ENCODE results near the gene FBLN5.

Gene FBLN5

GRCh38 chr14:91947475-91948184 is at the start of gene FBLN5:
Gene FBLN5, minus strand, starts transcription at chr14:91947694. Its CDS starts 465 bp downstream, at chr14:91947229.
- no peak for DNase-seq

- no peak for DNase-seq
Measured at GRCh38 chr14:91996948-91997371, 49.5 kb upstream of the FBLN5 start.

- no peak for DNase-seq
Measured at GRCh38 chr14:91987192-91987591, 39.7 kb upstream of the FBLN5 start.

DNA sequence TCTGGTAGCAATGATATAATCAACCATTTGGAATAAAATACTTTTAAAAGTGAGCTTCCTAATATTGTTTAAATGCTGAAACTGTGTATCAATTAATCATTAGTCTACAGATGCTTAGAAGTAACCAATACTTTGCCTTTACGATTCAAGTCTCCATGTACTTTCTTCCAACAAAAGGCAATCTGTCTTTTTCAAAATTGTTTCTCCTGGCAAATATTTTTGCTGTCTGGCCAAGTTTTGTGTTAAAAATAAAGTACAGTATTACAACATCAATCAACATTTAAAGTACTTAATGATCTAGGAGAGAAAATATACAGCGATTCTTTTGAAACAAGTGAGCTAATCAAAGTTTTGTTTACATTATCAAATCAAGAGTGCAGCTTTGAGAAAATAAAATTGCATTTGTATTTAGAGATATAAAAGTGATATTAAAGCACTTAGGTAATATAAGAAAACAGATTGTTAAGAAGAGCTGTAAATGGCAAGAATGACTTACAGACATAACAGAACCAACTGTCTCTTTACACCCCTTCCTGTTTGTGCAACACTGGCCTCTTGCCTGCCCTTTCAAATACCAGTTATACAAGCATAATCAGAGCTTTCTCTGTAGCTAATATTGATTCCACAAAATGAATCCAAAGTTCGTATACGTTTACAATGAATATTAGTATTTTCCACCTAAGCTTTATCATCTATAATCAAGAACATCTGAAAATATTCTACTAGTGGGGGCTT is 38.2 kb upstream of the FBLN5 start:
- DNase-seq: no peak

- DNase-seq: no peak
Measured at GRCh38 chr14:91985008-91985407, 37.5 kb upstream of the FBLN5 start.

GRCh38 chr14:91983588-91983987 is 36.1 kb upstream of the FBLN5 start:
- no peak for DNase-seq

DNA sequence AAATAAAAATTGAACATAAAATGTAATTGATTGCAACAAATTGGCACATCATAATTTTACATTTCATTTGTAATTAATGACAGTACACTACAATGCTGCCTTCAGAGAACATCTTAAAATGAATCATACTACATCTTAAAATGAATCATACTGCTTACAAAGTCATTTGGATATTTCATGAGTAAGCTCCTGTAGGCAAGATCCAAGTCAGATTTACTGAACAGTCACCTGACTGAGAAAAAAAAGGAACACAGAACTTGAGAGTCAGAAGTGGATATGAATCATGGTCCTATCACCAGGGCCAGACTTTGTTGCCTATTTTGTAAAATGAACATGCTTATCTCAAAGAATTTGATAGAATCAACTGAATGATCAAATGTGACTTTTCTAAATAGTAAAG is 32.7 kb upstream of the FBLN5 start:
- DNase-seq: no peak

- no peak for DNase-seq
Measured at GRCh38 chr14:91977884-91978283, 30.4 kb upstream of the FBLN5 start.

- DNase-seq: no peak
Measured at GRCh38 chr14:91975763-91976162, 28.3 kb upstream of the FBLN5 start.

DNA sequence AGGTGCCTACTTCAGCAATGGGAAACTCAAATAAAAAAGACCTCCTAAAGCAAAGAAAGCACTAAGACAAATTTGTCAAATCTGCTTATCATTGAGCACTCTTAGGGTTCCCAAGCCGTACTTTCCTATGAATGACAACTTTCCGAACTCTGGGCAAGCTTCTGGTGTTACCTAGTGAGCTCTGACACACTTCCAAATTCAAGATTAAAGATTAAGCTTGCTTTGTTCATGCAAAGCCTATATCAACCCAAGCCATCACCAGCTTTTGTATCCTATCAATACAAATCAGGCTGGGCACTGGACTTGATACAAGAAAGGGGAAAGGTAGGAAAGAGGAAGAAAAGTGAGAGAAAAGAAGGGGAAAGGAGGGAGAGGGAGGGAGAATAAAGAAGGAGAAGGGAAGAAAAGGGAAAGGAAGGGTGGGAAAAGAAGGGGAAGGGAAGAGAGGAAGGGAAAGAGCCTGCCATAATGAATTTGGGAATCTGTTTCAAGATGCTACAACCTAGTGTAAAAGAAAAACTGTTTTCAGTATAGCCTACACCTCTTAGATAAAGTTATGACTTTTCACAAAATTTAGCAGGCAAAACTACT is 23.8 kb upstream of the FBLN5 start:
- no peak for DNase-seq

GRCh38 chr14:91968280-91968679 is 20.8 kb upstream of the FBLN5 start:
- no peak for DNase-seq

DNA sequence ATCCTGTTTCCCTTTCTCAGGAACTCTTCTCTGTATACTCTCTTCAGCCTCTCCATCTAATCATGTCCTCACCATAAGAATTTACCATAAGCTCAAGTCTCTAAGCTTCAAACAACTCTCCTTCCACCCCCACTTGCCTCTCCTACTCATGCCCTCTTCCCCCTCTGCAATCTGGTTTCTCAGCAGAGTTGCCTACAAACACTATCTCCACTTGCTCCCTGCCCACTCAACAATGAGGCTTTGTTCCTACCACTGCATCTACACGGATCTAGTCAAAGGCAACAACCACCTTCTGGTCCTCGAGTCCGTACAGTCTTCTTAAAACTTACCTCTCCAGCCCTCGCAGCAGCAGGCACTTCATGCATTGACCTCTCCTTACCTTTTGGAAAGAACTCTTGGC is 17.2 kb upstream of the FBLN5 start:
- no peak for DNase-seq

- DNase-seq: no peak
Measured at GRCh38 chr14:91964011-91964410, 16.5 kb upstream of the FBLN5 start.

GRCh38 chr14:91963465-91963864 is 16.0 kb upstream of the FBLN5 start:
- DNase-seq: no peak

- no peak for DNase-seq
Measured at GRCh38 chr14:91961297-91962220, 14.1 kb upstream of the FBLN5 start.

DNA sequence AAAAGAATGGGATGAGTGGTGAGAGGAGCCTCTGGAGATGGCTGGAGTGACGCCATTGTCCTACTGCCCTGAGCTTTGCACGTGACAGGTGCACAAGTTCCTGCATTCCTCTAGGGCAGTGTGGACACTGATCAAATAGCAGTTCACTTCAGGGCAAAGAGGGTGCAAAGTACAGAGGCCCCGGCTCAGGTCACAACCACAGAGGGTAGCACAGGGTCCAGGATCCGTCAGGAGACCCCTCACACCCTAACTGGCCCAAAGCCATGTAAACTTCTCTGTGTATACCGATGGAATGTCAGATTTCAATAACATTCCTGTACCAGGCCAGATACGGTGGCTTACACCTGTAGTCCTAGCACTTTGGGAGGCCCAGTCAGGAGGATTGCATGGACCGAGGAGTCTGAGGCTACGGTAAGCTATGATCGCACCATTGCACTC is 10.4 kb upstream of the FBLN5 start:
- no peak for DNase-seq

- no peak for DNase-seq
Measured at GRCh38 chr14:91956616-91957015, 9.1 kb upstream of the FBLN5 start.

- no peak for DNase-seq
Measured at GRCh38 chr14:91955168-91955567, 7.7 kb upstream of the FBLN5 start.

DNA sequence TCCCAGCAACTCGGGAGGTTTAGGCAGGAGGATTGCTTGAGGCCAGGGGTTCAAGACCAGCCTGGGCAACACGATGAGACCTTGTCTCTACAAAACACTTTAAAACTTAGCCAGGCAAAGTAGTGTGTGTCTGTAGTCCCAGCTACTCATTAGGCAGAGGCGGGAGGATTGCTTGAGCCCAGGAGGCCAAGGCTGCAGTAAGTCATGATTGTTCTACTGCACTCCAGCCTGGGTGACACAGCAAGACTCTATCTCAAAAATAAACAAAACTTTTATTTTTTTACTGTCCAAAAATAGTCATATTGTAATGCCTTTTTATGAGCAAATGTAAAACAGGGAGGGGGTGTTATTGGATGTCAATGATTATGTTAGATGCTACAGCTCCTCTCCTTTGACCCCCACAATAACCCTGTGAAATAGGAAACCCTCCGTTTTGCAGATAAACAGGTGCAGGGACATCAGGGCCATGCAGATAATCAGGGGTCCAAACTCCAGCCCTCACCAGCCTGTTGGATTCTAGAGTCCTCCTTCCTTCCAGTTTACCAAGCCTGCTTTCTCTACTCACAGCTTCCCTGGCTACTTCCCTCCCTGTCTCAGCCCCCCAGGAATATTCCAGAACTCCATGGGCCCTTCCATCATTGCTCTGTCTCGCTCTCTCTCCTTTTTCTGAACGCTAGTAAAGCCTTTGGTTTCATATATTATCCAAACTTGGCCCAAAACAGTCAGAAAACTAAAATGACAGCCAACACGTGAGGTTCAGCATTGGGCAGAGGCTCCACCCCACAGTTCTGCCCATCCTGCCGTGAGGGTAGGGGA is 5.9 kb upstream of the FBLN5 start:
- no peak for DNase-seq

DNA sequence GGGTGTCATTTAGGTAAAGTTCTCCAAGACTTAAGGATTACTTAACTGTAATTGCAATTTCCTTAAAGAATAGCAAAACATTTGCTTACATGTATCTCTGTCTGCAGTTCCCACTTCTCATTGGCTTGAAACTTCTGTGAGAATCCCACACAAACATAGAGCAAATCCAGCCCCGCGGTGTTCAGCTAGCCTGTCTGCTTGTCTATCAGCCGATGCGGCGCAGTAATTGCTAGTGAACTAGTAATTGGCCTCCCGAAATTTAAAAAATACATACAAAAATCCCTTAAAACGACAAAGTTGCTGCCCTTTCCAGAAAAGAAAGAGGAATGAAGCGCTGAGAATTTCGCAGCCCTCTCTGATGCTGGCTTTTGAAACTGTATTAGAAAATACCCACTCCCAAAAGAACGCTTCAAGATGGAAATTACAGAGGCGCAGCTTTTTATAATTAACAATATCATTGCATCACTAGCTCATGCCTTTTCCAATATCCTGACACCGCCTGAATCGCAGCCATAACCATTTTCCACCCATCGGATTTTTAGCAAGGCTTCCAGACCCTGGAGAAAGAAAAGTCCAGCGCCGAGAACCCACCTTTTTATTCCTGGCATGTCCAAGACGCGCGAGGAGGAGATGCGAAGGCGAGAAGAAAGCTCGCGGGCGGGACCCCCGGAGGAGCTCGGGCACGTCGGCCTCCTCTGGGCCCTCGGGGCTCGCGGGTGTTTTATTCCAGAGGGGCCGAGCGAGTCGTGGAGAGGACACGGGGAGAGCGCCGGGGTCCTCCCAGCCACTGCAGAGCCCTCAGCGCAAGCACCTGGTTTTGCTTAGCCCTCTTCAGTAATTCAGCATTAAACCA is 646 bp downstream of the FBLN5 start:
- no peak for DNase-seq
